ENCODE results near the gene TRIM63. TPM values are rescaled to one million over a fixed set of nuclear protein-coding genes. Genes with fewer than 3 reads are reported as not detected.

The TRIM63 gene
- total and polyA plus RNA-seq, 2 donors (not counting 3 experiments of a cell fraction or from before 2014, with no cell fraction given): not detected

DNA sequence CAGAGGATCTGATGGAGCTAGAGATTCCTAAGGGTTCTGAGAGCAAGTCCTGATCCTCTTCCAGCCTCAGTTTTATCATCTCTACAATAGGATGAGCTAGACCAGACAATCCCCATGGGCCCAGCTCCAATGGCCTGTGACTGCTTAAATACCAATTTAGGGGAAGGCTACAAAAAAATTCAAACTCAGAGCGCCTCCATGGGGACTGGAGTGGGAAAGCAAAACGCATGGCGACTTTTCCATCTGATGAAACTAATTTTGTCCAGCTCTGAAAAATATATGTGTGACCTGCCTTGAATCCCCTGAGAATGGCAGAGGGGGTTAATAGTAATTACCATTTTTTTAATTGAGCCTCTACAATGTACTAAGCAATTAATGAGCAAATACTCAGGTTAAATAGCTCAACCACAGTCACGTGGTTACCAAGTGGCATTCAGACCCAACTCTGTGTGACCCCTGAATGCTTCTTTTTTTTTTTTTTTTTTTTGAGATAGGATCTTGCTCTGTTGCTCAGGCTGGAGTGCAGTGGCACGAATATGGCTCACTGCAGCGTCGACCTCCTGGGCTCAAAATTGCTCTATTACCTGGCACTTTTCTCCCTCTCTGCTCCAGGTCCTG lies 37.5 kb downstream of the TRIM63 start:
- Histone ChIP-seq H3K27me3 (ENCODE audit: control insufficient read depth in 2 of 2, insufficient read depth in 2 of 2, low read length in 2 of 2) (peaks cover 0 to 3% of the 10 kb centered on the region in 2 experiments), H4K20me1 (replicated peaks; ENCODE audit: control insufficient read depth, extremely low read depth, insufficient read depth, low read length) (no peaks in the 10 kb centered on the region), H3K9me1 (replicated peaks; ENCODE audit: control insufficient read depth, extremely low read depth, insufficient read depth, low read length) (no peaks in the 10 kb centered on the region), H3K4me2 (ENCODE audit: insufficient read depth, low read length) (no peak overlapping the region), H3K36me3 (ENCODE audit: control insufficient read depth in 2 of 2, extremely low read depth in 1 of 2, insufficient read depth in 2 of 2, low read length in 2 of 2) (no peaks in the 10 kb centered on the region), H3K79me2 (ENCODE audit: control insufficient read depth, insufficient read depth, low read length) (no peaks in the 10 kb centered on the region), H3K27ac (ENCODE audit: insufficient read depth, low read depth, low read length) (no peak overlapping the region), H2AFZ (ENCODE audit: low read depth, low read length) (no peak overlapping the region), H3K4me1 (ENCODE audit: control insufficient read depth, extremely low read depth, insufficient read depth, low read length) (peaks cover 4% of the 10 kb centered on the region), H3K4me3 (replicated peaks in 1 of 3; ENCODE audit: insufficient read depth in 1 of 3, low read depth in 1 of 3, low read length in 3 of 3) (no peak overlapping the region), H3K9ac (replicated peaks; ENCODE audit: extremely low read depth, insufficient read depth, low read length) (no peak overlapping the region), H3K9me3 (replicated peaks; ENCODE audit: control insufficient read depth, insufficient read depth, low read length) (no peaks in the 10 kb centered on the region)
- ChIA-PET CTCF (interaction anchor here (1.3 to 2.3 kb wide), 5 partner anchors 19 to 387 kb away, joined by 3 to 17 read pairs (median 6); partner anchors contain the start of gene PAFAH2), POLR2A (interaction anchor here (0.5 kb wide), 1 partner anchor 41 kb away, joined by 8 read pairs; no protein-coding TSS in a partner anchor)
- no TSS peak for BruUV-seq (replicated peaks)
- FAIRE-seq (no peak), DNase-seq (ENCODE audit: low read depth, low spot score) (no peak)
- dilution Hi-C loops (cut with MboI; ENCODE audit: extremely low pct_ligation_motif_present, low sequenced_read_pairs): no loop called here
- intact Hi-C loops (cut with micrococcal nuclease): no loop called here
- no peak for TF ChIP-seq GATA2 (IDR thresholded peaks at IDR 0.05; ENCODE audit: insufficient read depth, insufficient read length, low read depth, low read length)
- TF ChIP-seq, protein P1, sequence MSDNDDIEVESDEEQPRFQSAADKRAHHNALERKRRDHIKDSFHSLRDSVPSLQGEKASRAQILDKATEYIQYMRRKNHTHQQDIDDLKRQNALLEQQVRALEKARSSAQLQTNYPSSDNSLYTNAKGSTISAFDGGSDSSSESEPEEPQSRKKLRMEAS (IDR thresholded peaks at IDR 0.05; ENCODE audit: insufficient read depth, insufficient read length): no peak
- TF ChIP-seq EZH2 (IDR thresholded peaks at IDR 0.05; ENCODE audit: borderline replicate concordance, low read depth, low read length, severe bottlenecking): no peak
- TF ChIP-seq FOS (IDR thresholded peaks at IDR 0.05; ENCODE audit: borderline replicate concordance, insufficient read depth, low read length): no peak
- no peak for TF ChIP-seq POLR2AphosphoS5 (IDR thresholded peaks at IDR 0.05; ENCODE audit: insufficient read depth, low read depth, low read length)
- TF ChIP-seq JUN (IDR thresholded peaks at IDR 0.05; ENCODE audit: borderline replicate concordance, insufficient read depth, insufficient read length, low read depth): no peak
- no peak for TF ChIP-seq MYC (IDR thresholded peaks at IDR 0.05; ENCODE audit: low read depth, low read length)
- TF ChIP-seq, protein P2, sequence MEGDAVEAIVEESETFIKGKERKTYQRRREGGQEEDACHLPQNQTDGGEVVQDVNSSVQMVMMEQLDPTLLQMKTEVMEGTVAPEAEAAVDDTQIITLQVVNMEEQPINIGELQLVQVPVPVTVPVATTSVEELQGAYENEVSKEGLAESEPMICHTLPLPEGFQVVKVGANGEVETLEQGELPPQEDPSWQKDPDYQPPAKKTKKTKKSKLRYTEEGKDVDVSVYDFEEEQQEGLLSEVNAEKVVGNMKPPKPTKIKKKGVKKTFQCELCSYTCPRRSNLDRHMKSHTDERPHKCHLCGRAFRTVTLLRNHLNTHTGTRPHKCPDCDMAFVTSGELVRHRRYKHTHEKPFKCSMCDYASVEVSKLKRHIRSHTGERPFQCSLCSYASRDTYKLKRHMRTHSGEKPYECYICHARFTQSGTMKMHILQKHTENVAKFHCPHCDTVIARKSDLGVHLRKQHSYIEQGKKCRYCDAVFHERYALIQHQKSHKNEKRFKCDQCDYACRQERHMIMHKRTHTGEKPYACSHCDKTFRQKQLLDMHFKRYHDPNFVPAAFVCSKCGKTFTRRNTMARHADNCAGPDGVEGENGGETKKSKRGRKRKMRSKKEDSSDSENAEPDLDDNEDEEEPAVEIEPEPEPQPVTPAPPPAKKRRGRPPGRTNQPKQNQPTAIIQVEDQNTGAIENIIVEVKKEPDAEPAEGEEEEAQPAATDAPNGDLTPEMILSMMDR (IDR thresholded peaks at IDR 0.05; ENCODE audit: extremely low read depth in 1 of 2, insufficient read depth in 1 of 2, low read depth in 1 of 2, low read length in 2 of 2): no peak
- no peak for TF ChIP-seq POLR2A (IDR thresholded peaks at IDR 0.05; ENCODE audit: low read depth, low read length)
